Activated CD4-positive, alpha-beta T cell treated with anti-CD3 and anti-CD28 coated beads, Interleukin-2, amount 50 U/mL, for 4 hours (primary cell): ENCODE results near the gene TMEM138.

Source experiments
- DNase-seq, 2 experiments: peaks; one replicate each; pipeline ENCODE4 v3.0.0-alpha.2; 2020

TMEM138 gene

DNA sequence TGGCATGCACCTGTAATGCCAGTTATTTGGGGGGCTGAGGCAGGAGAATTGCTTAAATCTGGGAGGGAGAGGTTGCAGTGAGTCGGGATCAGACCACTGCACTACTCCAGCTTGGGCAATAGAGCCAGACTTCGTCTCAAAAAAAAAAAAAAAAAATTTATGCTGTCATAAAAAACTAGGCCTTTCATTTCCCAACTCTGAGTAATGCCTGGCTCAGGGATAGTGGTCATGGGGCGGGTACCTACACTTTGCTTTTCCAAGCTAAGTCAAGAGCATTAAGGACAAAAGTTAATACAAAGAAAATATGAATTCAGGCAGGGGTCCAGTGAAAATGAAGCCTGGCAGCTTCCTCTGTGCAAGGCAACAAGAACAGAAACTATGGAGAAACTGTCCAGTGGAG, 51.3 kb downstream of the TMEM138 start:
- DNase-seq = no peak

- DNase-seq = no peak
Observed at GRCh38 chr11:61414547-61414946, 52.4 kb downstream of the TMEM138 start.

GRCh38 chr11:61415381-61415780, 53.2 kb downstream of the TMEM138 start:
- DNase-seq = no peak

DNA sequence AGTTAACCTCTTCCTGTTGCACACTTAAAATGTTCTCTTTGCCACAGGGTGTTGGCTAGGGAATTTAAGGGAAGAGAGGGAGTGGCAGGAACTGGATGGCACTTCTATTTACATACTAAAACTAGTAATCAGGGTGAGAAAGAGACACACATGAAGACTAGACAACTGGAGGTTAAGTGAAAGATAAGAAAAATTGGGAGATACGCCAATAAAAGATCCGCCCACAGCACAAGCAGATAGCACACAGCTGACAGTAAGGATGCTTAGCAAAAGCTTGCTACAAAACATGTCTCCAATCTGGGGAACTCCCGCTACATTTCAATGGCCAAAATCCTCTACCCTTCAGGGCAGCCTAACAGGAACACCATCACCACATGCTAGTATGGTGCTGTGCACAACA, 54.8 kb downstream of the TMEM138 start:
- no peak for DNase-seq

GRCh38 chr11:61417670-61418069, 55.5 kb downstream of the TMEM138 start:
- no peak for DNase-seq

GRCh38 chr11:61418136-61418535, 56.0 kb downstream of the TMEM138 start:
- no peak for DNase-seq
